Measurements from ENCODE around the gene ATP2A2.
A peak's percentile ranks its signal among the peaks of the same experiment; 100 is the strongest.

The ATP2A2 gene

DNA sequence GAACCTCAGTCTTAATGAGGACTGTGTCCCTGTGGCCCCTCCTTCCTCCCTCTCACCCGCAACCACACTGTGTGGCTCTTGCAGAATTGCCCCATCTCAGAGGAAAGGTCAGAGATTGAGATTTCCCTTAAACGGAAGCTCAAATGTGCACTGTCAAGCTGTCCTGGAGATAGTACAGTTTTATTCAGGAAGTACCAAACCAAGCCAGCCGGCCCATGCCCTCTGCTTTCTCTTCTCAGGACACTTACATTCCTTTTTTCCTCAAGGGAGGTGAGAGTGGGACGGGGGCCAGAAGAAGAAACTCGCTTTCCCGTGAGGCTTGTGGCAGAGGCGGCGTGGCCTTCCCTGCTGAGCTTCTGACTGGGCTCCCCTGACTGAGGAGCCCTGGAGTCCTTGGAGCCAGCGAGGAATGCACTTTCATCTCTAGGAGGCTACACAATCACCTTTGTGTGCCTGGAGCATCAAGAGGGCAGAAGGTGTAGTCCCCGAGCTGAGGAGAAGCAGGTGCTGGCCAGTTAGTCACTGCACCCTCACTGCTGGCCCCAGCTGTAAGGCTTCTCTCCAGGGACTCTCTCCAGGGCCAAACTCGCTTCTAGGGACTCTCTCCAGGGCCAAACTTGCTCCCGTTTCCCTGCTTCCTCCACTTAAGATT, 24.1 kb upstream of the ATP2A2 start:
- TF ChIP-seq, protein P1, sequence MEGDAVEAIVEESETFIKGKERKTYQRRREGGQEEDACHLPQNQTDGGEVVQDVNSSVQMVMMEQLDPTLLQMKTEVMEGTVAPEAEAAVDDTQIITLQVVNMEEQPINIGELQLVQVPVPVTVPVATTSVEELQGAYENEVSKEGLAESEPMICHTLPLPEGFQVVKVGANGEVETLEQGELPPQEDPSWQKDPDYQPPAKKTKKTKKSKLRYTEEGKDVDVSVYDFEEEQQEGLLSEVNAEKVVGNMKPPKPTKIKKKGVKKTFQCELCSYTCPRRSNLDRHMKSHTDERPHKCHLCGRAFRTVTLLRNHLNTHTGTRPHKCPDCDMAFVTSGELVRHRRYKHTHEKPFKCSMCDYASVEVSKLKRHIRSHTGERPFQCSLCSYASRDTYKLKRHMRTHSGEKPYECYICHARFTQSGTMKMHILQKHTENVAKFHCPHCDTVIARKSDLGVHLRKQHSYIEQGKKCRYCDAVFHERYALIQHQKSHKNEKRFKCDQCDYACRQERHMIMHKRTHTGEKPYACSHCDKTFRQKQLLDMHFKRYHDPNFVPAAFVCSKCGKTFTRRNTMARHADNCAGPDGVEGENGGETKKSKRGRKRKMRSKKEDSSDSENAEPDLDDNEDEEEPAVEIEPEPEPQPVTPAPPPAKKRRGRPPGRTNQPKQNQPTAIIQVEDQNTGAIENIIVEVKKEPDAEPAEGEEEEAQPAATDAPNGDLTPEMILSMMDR (IDR thresholded peaks at IDR 0.05; ENCODE audit: insufficient read depth, low read length, missing control alignments): no peak
- POLR2A ChIA-PET: interaction anchor here (1.2 kb wide), 1 partner anchor 23 kb away, joined by 5 read pairs; no protein-coding TSS in a partner anchor
- CTCF ChIA-PET: interaction anchor here (1.0 to 1.2 kb wide), 3 partner anchors 8 to 32 kb away, joined by 3 read pairs; no protein-coding TSS in a partner anchor
- DNase-seq (ENCODE audit: low read depth, low spot score): no peak
- no peak overlapping the region for H3K4me3 ChIP-seq (ENCODE audit: low read depth, low read length)

DNA sequence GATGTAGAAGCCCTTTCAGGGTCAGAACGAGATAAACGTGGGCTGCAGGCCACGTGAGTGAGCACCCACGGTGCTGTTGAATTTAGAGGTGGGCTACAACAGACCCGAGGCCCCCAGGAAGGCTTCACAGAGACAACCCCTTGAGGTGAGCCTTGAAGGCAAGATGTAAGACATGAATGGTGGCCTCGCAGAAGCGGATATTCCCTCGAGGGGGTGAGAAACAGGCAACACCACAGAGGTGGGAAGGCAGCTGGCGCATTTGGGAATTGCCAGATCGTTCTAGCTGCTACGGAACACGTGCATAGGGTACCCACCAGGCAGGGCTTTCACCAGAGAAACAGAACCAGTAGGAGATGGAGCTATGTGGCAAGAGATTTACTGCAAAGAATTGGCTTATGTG, 22.6 kb upstream of the ATP2A2 start:
- POLR2A ChIA-PET: no interaction called here
- TF ChIP-seq, protein P1 (IDR thresholded peaks at IDR 0.05; ENCODE audit: insufficient read depth, low read length, missing control alignments): no peak
- DNase-seq (ENCODE audit: low read depth, low spot score): no peak
- no peak overlapping the region for H3K4me3 ChIP-seq (ENCODE audit: low read depth, low read length)
- CTCF ChIA-PET: interaction anchor here (1.0 to 3.5 kb wide), 2 partner anchors 8 to 9 kb away, joined by 3 to 9 read pairs; no protein-coding TSS in a partner anchor

DNA sequence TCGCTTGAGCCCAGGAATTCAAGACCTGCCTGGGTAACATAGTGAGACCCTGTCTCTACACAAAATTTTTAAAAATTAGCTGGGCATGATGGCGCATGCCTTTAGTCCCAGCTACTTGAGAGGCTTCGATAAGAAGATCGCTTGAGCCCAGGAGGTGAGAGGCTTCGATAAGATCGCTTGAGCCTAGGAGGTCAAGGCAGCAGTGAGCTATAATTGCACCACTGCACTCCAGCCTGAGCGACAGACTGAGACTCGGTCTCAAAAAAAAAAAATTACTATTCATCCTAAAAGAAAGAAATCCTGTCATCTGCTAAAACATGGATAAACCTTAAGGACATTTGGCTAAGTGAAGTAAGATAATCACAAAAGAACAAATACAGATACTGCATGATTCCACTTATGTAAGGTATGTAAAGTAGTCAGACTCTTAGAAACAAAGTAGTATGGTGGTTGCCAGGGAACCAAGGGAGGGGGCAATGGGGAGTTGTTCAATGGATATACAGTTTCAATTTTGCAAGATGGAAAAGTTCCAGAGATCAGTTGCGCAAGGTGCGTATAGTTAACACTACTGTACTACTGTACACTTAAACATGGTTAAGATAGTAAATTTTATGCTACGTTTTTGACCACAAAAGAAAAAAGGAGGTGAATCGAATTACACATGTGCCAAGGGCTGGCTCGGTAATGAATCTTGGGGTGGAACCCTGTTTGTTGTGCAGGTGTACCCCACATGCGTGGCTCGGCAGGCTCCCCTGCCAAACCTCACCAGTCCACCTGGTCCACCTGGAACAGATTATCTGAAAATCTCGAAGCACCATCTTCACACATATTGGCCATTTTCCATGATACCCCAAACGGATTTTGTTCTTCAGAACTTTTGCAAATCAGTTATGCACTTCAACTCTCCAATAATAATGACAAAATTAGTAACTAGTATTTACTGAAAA, 18.3 kb upstream of the ATP2A2 start:
- POLR2A ChIA-PET: no interaction called here
- no peak for DNase-seq (ENCODE audit: low read depth, low spot score)
- H3K4me3 ChIP-seq (ENCODE audit: low read depth, low read length): no peak overlapping the region
- CTCF ChIA-PET: no interaction called here
- TF ChIP-seq, protein P1 (IDR thresholded peaks at IDR 0.05; ENCODE audit: insufficient read depth, low read length, missing control alignments): no peak

DNA sequence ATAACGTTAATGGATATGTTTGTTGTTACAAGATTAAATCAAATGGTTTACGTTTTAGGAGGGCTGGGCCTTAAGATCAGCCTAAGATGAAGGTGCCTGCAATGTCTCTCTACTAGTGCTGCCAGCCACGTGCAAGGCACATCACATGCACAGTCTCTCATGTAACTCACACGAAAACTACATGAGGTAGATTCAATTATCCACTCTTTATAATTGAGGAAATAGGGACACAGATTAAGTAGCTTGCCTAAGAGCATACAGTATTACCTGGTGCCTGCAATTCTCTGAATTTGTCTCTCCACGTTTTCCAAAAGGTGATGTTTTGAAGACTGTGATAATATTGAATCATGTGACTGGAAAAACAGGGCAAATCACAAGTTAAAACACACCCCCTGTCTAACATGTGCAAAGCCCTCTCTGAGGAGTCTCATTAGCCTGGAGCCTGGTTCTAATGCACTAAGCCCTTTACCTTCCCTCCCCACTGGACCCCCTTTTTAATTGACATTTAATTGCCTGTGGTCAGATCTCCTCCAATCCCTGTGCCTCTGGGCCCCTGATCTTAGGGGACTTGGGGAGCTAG, 14.6 kb upstream of the ATP2A2 start:
- CTCF ChIA-PET: interaction anchor here (0.8 to 2.2 kb wide), 4 partner anchors 9 to 20 kb away, joined by 3 to 6 read pairs (median 3); no protein-coding TSS in a partner anchor
- H3K4me3 ChIP-seq (ENCODE audit: low read depth, low read length): no peak overlapping the region
- DNase-seq (ENCODE audit: low read depth, low spot score): no peak
- POLR2A ChIA-PET: interaction anchor here (1.5 kb wide), 1 partner anchor 14 kb away, joined by 6 read pairs; no protein-coding TSS in a partner anchor
- TF ChIP-seq, protein P1 (IDR thresholded peaks at IDR 0.05; ENCODE audit: insufficient read depth, low read length, missing control alignments): no peak

DNA sequence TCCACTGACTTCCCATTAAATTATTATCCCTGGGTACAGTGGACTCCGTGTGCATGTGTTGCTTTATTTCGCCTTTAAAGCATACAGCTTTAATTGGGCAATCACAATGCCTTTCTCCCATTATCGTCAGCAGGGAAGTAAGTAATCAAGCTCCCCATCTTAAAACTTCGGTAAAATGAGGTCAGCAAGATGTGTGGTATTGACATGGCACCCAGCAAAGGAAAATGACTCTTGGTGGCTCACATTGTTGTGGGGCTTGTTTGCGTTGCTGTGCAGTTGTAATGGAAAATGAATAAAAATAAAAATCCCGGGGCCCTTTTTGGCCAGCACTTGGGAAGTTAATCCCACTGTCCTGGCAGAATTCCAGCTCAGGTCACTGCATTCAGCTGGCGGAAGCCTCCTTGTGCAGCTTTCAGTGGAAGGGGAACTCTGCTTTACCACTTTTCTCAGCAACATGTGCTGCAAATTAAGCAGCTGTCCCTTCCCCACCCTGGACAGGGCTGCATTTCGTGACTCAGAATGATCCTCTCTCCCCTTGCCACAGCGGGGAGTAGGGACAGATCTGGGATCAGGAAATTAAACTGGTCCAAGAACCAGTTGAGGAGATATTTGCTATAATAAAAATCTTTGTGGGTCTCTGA, 13.9 kb upstream of the ATP2A2 start:
- CTCF ChIA-PET: interaction anchor here (0.8 to 2.2 kb wide), 3 partner anchors 9 to 13 kb away, joined by 3 to 6 read pairs (median 3); no protein-coding TSS in a partner anchor
- POLR2A ChIA-PET: interaction anchor here (0.6 to 1.5 kb wide), 2 partner anchors 13 to 19 kb away, joined by 3 to 6 read pairs; no protein-coding TSS in a partner anchor
- H3K4me3 ChIP-seq (ENCODE audit: low read depth, low read length): peak overlapping the region; percentile 21
- TF ChIP-seq, protein P1 (IDR thresholded peaks at IDR 0.05; ENCODE audit: insufficient read depth, low read length, missing control alignments): no peak
- DNase-seq (ENCODE audit: low read depth, low spot score): no peak

All from AG04449 (cell line).